ENCODE measurements around the gene SLC25A41.
A peak's percentile ranks its signal among the peaks of the same experiment; 100 is the strongest.

Gene SLC25A41

GRCh38 chr19:6414793-6415590 lies 18.6 kb downstream of the SLC25A41 start:
- TF ChIP-seq POLR2AphosphoS5 (IDR thresholded peaks at IDR 0.05; ENCODE audit: low read depth, low read length) (peak; percentile 37; the same call in 1 of the 2 replicates), TAF1 (IDR thresholded peaks at IDR 0.05; ENCODE audit: low read depth, low read length) (no peak)
- DNase-seq (ENCODE audit: insufficient read length, low spot score) (no peak), FAIRE-seq (no peak)

DNA sequence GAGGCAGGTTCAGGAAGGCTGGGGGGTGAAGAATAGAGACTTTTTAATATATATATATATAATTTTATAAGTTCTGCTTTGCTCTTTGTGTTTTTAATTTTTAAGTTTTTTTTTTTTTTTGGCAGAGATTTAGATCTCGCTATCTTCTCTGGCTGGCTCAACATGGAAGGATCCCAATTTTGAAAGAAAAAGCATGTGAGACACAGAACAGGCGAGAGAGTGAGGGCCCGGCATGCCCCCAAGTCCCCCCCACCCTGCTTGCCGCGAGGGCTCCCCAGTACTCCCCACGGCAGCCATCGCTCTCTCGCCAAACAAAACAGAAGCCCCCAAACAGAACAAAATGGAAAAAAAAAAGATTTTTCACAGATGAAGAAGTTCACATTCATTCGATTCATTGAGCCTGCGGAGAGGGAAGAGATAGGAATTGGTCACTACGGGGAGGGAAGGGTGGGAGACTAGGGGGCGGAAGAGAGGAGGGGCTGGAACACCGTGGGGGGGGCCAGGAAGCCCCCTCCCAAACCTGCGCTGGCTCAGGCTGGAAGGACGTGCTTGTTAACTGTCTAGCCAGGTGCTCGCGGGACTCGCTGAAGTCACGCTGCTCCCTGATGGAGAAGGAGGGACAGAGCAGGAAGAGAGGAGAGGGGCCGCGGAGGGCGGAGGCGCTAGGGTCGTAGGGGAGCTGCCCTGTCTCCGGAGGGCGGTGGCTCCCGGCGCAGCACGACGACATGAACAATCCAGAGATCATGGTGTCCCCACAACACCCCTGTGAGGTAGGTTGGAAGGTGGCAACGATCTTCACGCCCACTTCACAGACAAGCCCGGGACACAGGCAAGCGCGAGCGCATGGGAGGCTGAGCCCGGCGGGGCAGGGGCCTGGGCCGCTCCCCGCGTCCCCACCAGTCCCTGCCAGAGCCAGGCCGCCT lies 19.6 kb downstream of the SLC25A41 start:
- TF ChIP-seq SPI1 (IDR thresholded peaks at IDR 0.05; ENCODE audit: low read depth, low read length) = no peak
- no peak for TF ChIP-seq PAX5 (IDR thresholded peaks at IDR 0.05; ENCODE audit: insufficient read depth, low read length, severe bottlenecking)
- TF ChIP-seq POLR2A (IDR thresholded peaks at IDR 0.05; ENCODE audit: low read depth, low read length) = no peak
- no peak for TF ChIP-seq TAF1 (IDR thresholded peaks at IDR 0.05; ENCODE audit: low read depth, low read length)
- no peak for TF ChIP-seq POU2F2 (IDR thresholded peaks at IDR 0.05; ENCODE audit: low read depth, low read length)
- TF ChIP-seq POLR2AphosphoS5 (IDR thresholded peaks at IDR 0.05; ENCODE audit: low read depth, low read length) = no peak
- no peak for DNase-seq (ENCODE audit: insufficient read length, low spot score)
- FAIRE-seq = no peak

DNA sequence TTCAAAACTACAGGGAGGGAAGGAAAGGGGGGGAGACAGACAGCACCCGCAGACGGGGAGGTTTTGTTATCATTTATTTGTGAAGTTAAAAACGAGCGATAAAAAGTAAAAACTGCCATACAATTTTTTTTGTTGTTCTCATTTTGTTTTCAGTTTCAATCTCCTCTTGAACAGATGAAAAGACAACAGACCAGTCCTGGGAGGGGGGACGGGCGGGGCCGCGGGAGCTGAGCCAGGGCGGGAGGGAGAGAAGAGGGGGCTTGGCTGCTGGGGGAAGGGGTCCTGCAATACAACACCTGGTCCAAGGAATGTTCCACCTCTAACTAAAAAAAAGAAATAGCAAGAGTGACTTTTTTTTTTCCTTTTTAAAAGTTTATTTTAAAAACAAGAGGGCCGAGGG lies 20.3 kb downstream of the SLC25A41 start:
- TF ChIP-seq PAX5 (IDR thresholded peaks at IDR 0.05; ENCODE audit: insufficient read depth, low read length, severe bottlenecking) = no peak
- TF ChIP-seq POU2F2 (IDR thresholded peaks at IDR 0.05; ENCODE audit: low read depth, low read length) = no peak
- no peak for TF ChIP-seq POLR2A (IDR thresholded peaks at IDR 0.05; ENCODE audit: low read depth, low read length)
- no peak for TF ChIP-seq TAF1 (IDR thresholded peaks at IDR 0.05; ENCODE audit: low read depth, low read length)
- no peak for TF ChIP-seq SPI1 (IDR thresholded peaks at IDR 0.05; ENCODE audit: low read depth, low read length)
- no peak for TF ChIP-seq POLR2AphosphoS5 (IDR thresholded peaks at IDR 0.05; ENCODE audit: low read depth, low read length)
- FAIRE-seq (no peak), DNase-seq (ENCODE audit: insufficient read length, low spot score) (no peak)

DNA sequence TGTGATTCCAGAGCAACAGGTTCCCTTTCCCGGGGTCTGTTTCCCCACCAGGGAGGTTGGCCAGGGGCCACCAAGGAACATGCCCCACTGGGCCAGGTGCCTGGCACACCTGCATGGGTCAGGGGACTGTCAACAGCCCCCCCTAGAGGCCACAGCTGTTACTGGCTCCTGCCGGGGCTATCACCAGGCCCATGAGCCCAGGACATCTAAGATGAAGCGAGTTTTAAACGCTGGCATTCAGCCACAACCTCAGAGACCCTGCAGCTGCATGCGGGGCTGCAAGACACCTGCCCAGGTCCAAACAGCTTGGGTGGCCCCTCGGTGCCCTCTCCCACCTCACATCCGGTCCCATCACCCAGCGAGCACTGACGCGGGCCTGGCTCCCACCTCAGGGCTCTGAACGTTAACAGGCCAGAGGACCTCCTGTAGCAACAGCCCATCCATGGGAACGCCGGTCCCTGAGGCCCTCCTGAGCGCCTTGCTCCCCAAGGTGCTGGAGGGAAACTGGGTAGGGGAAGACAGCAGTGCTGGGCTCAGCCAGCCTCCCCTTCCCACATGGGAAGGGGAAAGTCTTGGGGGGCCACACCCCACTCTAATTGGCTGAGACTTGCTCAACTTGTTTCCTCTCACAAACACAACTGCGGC lies 21.0 kb downstream of the SLC25A41 start:
- no peak for TF ChIP-seq SPI1 (IDR thresholded peaks at IDR 0.05; ENCODE audit: low read depth, low read length)
- TF ChIP-seq POLR2AphosphoS5 (IDR thresholded peaks at IDR 0.05; ENCODE audit: low read depth, low read length) = no peak; the same call in 1 of the 2 replicates
- no peak for TF ChIP-seq POU2F2 (IDR thresholded peaks at IDR 0.05; ENCODE audit: low read depth, low read length)
- no peak for TF ChIP-seq PAX5 (IDR thresholded peaks at IDR 0.05; ENCODE audit: insufficient read depth, low read length, severe bottlenecking)
- TF ChIP-seq TAF1 (IDR thresholded peaks at IDR 0.05; ENCODE audit: low read depth, low read length) = no peak
- no peak; the same call in 1 of the 2 replicates for TF ChIP-seq POLR2A (IDR thresholded peaks at IDR 0.05; ENCODE audit: low read depth, low read length)
- no peak for FAIRE-seq
- DNase-seq (ENCODE audit: insufficient read length, low spot score) = peak; percentile 69

DNA sequence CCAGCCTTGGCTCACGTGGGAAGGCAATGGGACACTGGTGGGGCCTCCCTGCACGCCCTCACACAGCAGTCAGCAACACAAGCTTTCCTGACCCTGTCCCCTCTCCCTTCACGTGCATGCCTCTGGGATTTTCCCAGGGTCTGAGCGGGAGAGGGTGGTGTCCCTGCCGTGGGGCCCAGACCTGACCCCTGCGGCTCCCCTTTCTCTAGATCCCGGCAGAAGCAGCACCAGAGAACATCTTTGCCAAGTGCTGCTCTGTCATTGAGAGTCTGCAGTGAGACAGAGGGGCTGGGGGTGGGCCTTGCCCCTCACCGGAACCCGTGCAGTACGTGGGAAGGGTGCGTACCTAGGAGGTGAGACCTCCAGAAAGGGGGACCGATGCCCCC lies 21.5 kb downstream of the SLC25A41 start:
- no peak for FAIRE-seq
- TF ChIP-seq POLR2AphosphoS5 (IDR thresholded peaks at IDR 0.05; ENCODE audit: low read depth, low read length) (peak; percentile 15), SPI1 (IDR thresholded peaks at IDR 0.05; ENCODE audit: low read depth, low read length) (no peak), TAF1 (IDR thresholded peaks at IDR 0.05; ENCODE audit: low read depth, low read length) (no peak), POLR2A (IDR thresholded peaks at IDR 0.05; ENCODE audit: low read depth, low read length) (peak; percentile 42; the same call in 1 of the 2 replicates), POU2F2 (IDR thresholded peaks at IDR 0.05; ENCODE audit: low read depth, low read length) (no peak), PAX5 (IDR thresholded peaks at IDR 0.05; ENCODE audit: insufficient read depth, low read length, severe bottlenecking) (no peak)
- no peak for DNase-seq (ENCODE audit: insufficient read length, low spot score)

- DNase-seq (ENCODE audit: insufficient read length, low spot score) (no peak), FAIRE-seq (no peak)
- TF ChIP-seq TAF1 (IDR thresholded peaks at IDR 0.05; ENCODE audit: low read depth, low read length) (no peak), PAX5 (IDR thresholded peaks at IDR 0.05; ENCODE audit: insufficient read depth, low read length, severe bottlenecking) (no peak), POLR2A (IDR thresholded peaks at IDR 0.05; ENCODE audit: low read depth, low read length) (no peak), SPI1 (IDR thresholded peaks at IDR 0.05; ENCODE audit: low read depth, low read length) (no peak), POU2F2 (IDR thresholded peaks at IDR 0.05; ENCODE audit: low read depth, low read length) (no peak), POLR2AphosphoS5 (IDR thresholded peaks at IDR 0.05; ENCODE audit: low read depth, low read length) (no peak)
Measured at GRCh38 chr19:6409346-6409745, 24.2 kb downstream of the SLC25A41 start.

- DNase-seq (ENCODE audit: insufficient read length, low spot score) = no peak
- TF ChIP-seq POU2F2 (IDR thresholded peaks at IDR 0.05; ENCODE audit: low read depth, low read length) (no peak), POLR2AphosphoS5 (IDR thresholded peaks at IDR 0.05; ENCODE audit: low read depth, low read length) (no peak), POLR2A (IDR thresholded peaks at IDR 0.05; ENCODE audit: low read depth, low read length) (no peak), TAF1 (IDR thresholded peaks at IDR 0.05; ENCODE audit: low read depth, low read length) (no peak), SPI1 (IDR thresholded peaks at IDR 0.05; ENCODE audit: low read depth, low read length) (no peak), PAX5 (IDR thresholded peaks at IDR 0.05; ENCODE audit: insufficient read depth, low read length, severe bottlenecking) (no peak)
- no peak for FAIRE-seq
Measured at GRCh38 chr19:6406401-6406800, 27.2 kb downstream of the SLC25A41 start.

- FAIRE-seq (no peak), DNase-seq (ENCODE audit: insufficient read length, low spot score) (no peak)
Measured at GRCh38 chr19:6402837-6403608, 30.5 kb downstream of the SLC25A41 start.

More at GRCh38 chr19:6402837-6403608, 30.5 kb downstream of the SLC25A41 start:
- TF ChIP-seq SPI1 (IDR thresholded peaks at IDR 0.05; ENCODE audit: low read depth, low read length) = no peak
- TF ChIP-seq PAX5 (IDR thresholded peaks at IDR 0.05; ENCODE audit: insufficient read depth, low read length, severe bottlenecking) = no peak
- no peak for TF ChIP-seq POLR2A (IDR thresholded peaks at IDR 0.05; ENCODE audit: low read depth, low read length)
- no peak for TF ChIP-seq TAF1 (IDR thresholded peaks at IDR 0.05; ENCODE audit: low read depth, low read length)
- TF ChIP-seq POLR2AphosphoS5 (IDR thresholded peaks at IDR 0.05; ENCODE audit: low read depth, low read length) = no peak
- TF ChIP-seq POU2F2 (IDR thresholded peaks at IDR 0.05; ENCODE audit: low read depth, low read length) = no peak
